NK-92 (cell line): ENCODE results near the gene NOTUM.
"Not testable (repeated sequence)": the region's sequence is repeated elsewhere in the genome, so short reads cannot be mapped to it uniquely, and the experiment has no call there.

Experiments used
- DNase-seq: peaks from one replicate; lab custom pipeline; 2025; ENCODE audit not compliant: unreplicated experiment; lab: John Stamatoyannopoulos, UW

The NOTUM gene

GRCh38 chr17:81958633-81959342 lies 2.2 kb downstream of the NOTUM start:
- no peak for DNase-seq

- no peak for DNase-seq
These were observed 3.1 kb downstream of the NOTUM start for GRCh38 chr17:81957691-81958432.

- no peak for DNase-seq
These were observed 4.1 kb downstream of the NOTUM start for GRCh38 chr17:81956607-81957589.

GRCh38 chr17:81955756-81956544 lies 5.0 kb downstream of the NOTUM start:
- no peak for DNase-seq

GRCh38 chr17:81955058-81955681 lies 5.8 kb downstream of the NOTUM start:
- DNase-seq, result no peak

GRCh38 chr17:81954131-81955057 lies 6.6 kb downstream of the NOTUM start:
- no peak for DNase-seq

- not testable (repeated sequence) for DNase-seq
These were observed 7.5 kb downstream of the NOTUM start for GRCh38 chr17:81953443-81953842.

GRCh38 chr17:81952792-81953228 lies 8.2 kb downstream of the NOTUM start:
- no peak for DNase-seq

- no peak for DNase-seq
These were observed 9.0 kb downstream of the NOTUM start for GRCh38 chr17:81951785-81952684.

GRCh38 chr17:81950501-81950900 lies 10.5 kb downstream of the NOTUM start:
- DNase-seq, result no peak

GRCh38 chr17:81948635-81949378 lies 12.2 kb downstream of the NOTUM start:
- DNase-seq, result no peak

- DNase-seq, result no peak
These were observed 13.8 kb downstream of the NOTUM start, which contains the start of gene MYADML2 for GRCh38 chr17:81947189-81947588. TSS of gene MYADML2 (minus strand) at chr17:81947233. CDS start at chr17:81941741, 5,492 bp downstream.

- DNase-seq, result no peak
These were observed 16.1 kb downstream of the NOTUM start for GRCh38 chr17:81944858-81945257.

- DNase-seq, result no peak
These were observed 18.8 kb downstream of the NOTUM start for GRCh38 chr17:81942167-81942553.

GRCh38 chr17:81941484-81942166 lies 19.4 kb downstream of the NOTUM start:
- no peak for DNase-seq
